ENCODE results near the gene DEPDC5. TPM values are rescaled to one million over a fixed set of nuclear protein-coding genes. Genes with fewer than 3 reads are reported as not detected.

The DEPDC5 gene
- total RNA-seq, 1 experiment from 2014 or later, result 5.8 TPM

GRCh38 chr22:31950226-31950625 is 196.4 kb downstream of the DEPDC5 start:
- no peak for DNase-seq (ENCODE audit: low spot score)

- no peak for DNase-seq (ENCODE audit: low spot score)
Observed at GRCh38 chr22:31951194-31952093, 197.6 kb downstream of the DEPDC5 start.

GRCh38 chr22:31952094-31952401 is 198.2 kb downstream of the DEPDC5 start:
- no peak for DNase-seq (ENCODE audit: low spot score)

GRCh38 chr22:31952472-31952871 is 198.7 kb downstream of the DEPDC5 start:
- peak; percentile 75 for DNase-seq (ENCODE audit: low spot score)

- DNase-seq (ENCODE audit: low spot score), result no peak
Observed at GRCh38 chr22:31953261-31953660, 199.4 kb downstream of the DEPDC5 start.

GRCh38 chr22:31954535-31955523 is 201.0 kb downstream of the DEPDC5 start:
- no peak for DNase-seq (ENCODE audit: low spot score)

- no peak for DNase-seq (ENCODE audit: low spot score)
Observed at GRCh38 chr22:31956360-31956759, 202.5 kb downstream of the DEPDC5 start.

Other genes starting within 250 kb of the DEPDC5 start
- gene PISD, start 91.8 kb upstream of the DEPDC5 start, total RNA-seq (2014; rRNA removed; shearing (Covaris generic)), result 24.0 and 28.2 TPM in 2 replicates
- 6.0 and 6.5 TPM in 2 replicates for gene PRR14L, start 3.9 kb upstream of the DEPDC5 start, total RNA-seq (2014; rRNA removed; shearing (Covaris generic))
- 176 and 188 TPM in 2 replicates for gene YWHAH, start 190.5 kb downstream of the DEPDC5 start, total RNA-seq (2014; rRNA removed; shearing (Covaris generic))